ENCODE results near the gene RDM1. TPM values are rescaled to one million over a fixed set of nuclear protein-coding genes. Genes with fewer than 3 reads are reported as not detected.

The RDM1 gene
- polyA plus RNA-seq, 1 of the 3 experiments (the other 2 are of a cell fraction), result 1.8 TPM

GRCh38 chr17:35917519-35918213 is 12.9 kb downstream of the RDM1 start:
- Histone ChIP-seq H3K9ac (no peak overlapping the region), H2AFZ (ENCODE audit: low read depth) (no peak overlapping the region), H3K36me3 (replicated peaks in 1 of 2; ENCODE audit: control insufficient read depth in 1 of 2, insufficient read depth in 2 of 2, low read length in 1 of 2) (no peaks in the 10 kb centered on the region), H3K9me2 (no peaks in the 10 kb centered on the region), H3K4me2 (no peak overlapping the region), H3F3A (replicated peaks; ENCODE audit: insufficient read depth) (peaks cover 5% of the 10 kb centered on the region), H3K4me1 (ENCODE audit: control insufficient read depth in 1 of 2, insufficient read depth in 2 of 2, low read depth in 1 of 2, low read length in 1 of 2) (no peaks in the 10 kb centered on the region), H3K79me2 (ENCODE audit: insufficient read depth) (no peaks in the 10 kb centered on the region), H3K9me3 (no peaks in the 10 kb centered on the region), H3K4me3 (ENCODE audit: low read depth in 2 of 2, low read length in 1 of 2) (no peak overlapping the region), H4K20me1 (ENCODE audit: insufficient read depth) (no peaks in the 10 kb centered on the region), H3K27me3 (ENCODE audit: insufficient read depth) (no peaks in the 10 kb centered on the region), H3K27ac (ENCODE audit: low read depth in 2 of 2, low read length in 1 of 2) (no peak overlapping the region)
- POLR2A ChIA-PET, result no interaction called here
- TF ChIP-seq NRF1 (IDR thresholded peaks at IDR 0.05; ENCODE audit: low read depth, low read length) (no peak), ZBTB33 (IDR thresholded peaks at IDR 0.05; ENCODE audit: borderline replicate concordance, low read depth) (no peak), RFX5 (IDR thresholded peaks at IDR 0.05; ENCODE audit: low read length) (no peak), FOSL2 (IDR thresholded peaks at IDR 0.05; ENCODE audit: borderline replicate concordance, low read depth) (no peak), EP300 (IDR thresholded peaks at IDR 0.05; ENCODE audit: borderline replicate concordance in 1 of 2, low read depth in 1 of 2, low read length in 1 of 2) (no peak), MEF2A (IDR thresholded peaks at IDR 0.05; ENCODE audit: borderline replicate concordance, low read depth) (no peak), RAD21 (IDR thresholded peaks at IDR 0.05; ENCODE audit: low read length) (no peak), FOXJ3 (CRISPR knock-in tag; IDR thresholded peaks at IDR 0.05) (no peak), TCF12 (IDR thresholded peaks at IDR 0.05) (no peak), TAF1 (IDR thresholded peaks at IDR 0.05; ENCODE audit: borderline replicate concordance, low read depth, low read length) (no peak), RCOR1 (IDR thresholded peaks at IDR 0.05; ENCODE audit: low read length) (no peak)
- CTCF ChIA-PET, result no interaction called here
- WGBS (ENCODE audit: low lambda C conversion rate), result 88% methylated on average over 25 of the region's 29 CpGs
- no peak for DNase-seq

GRCh38 chr17:35915153-35915964 is 15.2 kb downstream of the RDM1 start:
- Histone ChIP-seq H3K27me3 (ENCODE audit: insufficient read depth) (no peaks in the 10 kb centered on the region), H3K36me3 (replicated peaks in 1 of 2; ENCODE audit: control insufficient read depth in 1 of 2, insufficient read depth in 2 of 2, low read length in 1 of 2) (no peaks in the 10 kb centered on the region), H2AFZ (ENCODE audit: low read depth) (no peak overlapping the region), H3K4me1 (ENCODE audit: control insufficient read depth in 1 of 2, insufficient read depth in 2 of 2, low read depth in 1 of 2, low read length in 1 of 2) (no peaks in the 10 kb centered on the region), H3K4me3 (ENCODE audit: low read depth in 2 of 2, low read length in 1 of 2) (no peak overlapping the region), H4K20me1 (ENCODE audit: insufficient read depth) (no peaks in the 10 kb centered on the region), H3F3A (replicated peaks; ENCODE audit: insufficient read depth) (no peaks in the 10 kb centered on the region), H3K4me2 (no peak overlapping the region), H3K9me3 (no peaks in the 10 kb centered on the region), H3K9ac (no peak overlapping the region), H3K9me2 (no peaks in the 10 kb centered on the region), H3K27ac (ENCODE audit: low read depth in 2 of 2, low read length in 1 of 2) (no peak overlapping the region), H3K79me2 (ENCODE audit: insufficient read depth) (no peaks in the 10 kb centered on the region)
- WGBS (ENCODE audit: low lambda C conversion rate), result 17% methylated on average over 3 of the region's 3 CpGs
- DNase-seq, result no peak
- POLR2A ChIA-PET, result no interaction called here
- CTCF ChIA-PET, result interaction anchor here (0.6 to 0.9 kb wide), 3 partner anchors 12 to 30 kb away, joined by 3 read pairs; no protein-coding TSS in a partner anchor
- TF ChIP-seq EP300 (IDR thresholded peaks at IDR 0.05; ENCODE audit: borderline replicate concordance in 1 of 2, low read depth in 1 of 2, low read length in 1 of 2) (no peak), SMC3 (IDR thresholded peaks at IDR 0.05; ENCODE audit: low read depth, low read length) (no peak), MAX (IDR thresholded peaks at IDR 0.05; ENCODE audit: low read depth) (no peak), NFIC (IDR thresholded peaks at IDR 0.05; ENCODE audit: borderline replicate concordance) (no peak), YY1 (IDR thresholded peaks at IDR 0.05; ENCODE audit: low read depth) (no peak), POLR2AphosphoS5 (IDR thresholded peaks at IDR 0.05; ENCODE audit: low read depth, low read length) (no peak)
